ENCODE data around the gene IREB2. TPM values are rescaled to one million over a fixed set of nuclear protein-coding genes. Genes with fewer than 3 reads are reported as not detected.

The IREB2 gene
- total RNA-seq, 1 experiment from 2014 or later: 89.5 TPM

DNA sequence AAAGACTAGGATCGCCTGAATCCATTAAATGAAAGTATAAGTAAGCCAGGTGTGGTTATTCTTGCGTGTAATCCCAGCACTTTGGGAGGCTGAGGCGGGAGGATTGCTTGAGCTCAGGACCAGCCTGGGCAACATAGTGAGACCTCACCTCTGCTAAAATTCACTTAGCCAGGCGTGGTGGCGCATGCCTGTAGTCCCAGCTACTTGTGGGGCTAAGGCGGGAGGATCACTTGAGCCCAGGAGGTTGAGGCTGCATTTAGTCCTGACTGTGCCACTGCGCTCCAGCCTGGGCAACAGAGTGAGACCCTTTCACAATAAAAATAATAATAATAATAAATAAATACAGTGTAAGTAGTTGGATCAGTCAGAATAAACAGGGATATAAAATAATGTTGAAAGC lies 43.9 kb downstream of the IREB2 start (continued):
- TF ChIP-seq, protein P1, sequence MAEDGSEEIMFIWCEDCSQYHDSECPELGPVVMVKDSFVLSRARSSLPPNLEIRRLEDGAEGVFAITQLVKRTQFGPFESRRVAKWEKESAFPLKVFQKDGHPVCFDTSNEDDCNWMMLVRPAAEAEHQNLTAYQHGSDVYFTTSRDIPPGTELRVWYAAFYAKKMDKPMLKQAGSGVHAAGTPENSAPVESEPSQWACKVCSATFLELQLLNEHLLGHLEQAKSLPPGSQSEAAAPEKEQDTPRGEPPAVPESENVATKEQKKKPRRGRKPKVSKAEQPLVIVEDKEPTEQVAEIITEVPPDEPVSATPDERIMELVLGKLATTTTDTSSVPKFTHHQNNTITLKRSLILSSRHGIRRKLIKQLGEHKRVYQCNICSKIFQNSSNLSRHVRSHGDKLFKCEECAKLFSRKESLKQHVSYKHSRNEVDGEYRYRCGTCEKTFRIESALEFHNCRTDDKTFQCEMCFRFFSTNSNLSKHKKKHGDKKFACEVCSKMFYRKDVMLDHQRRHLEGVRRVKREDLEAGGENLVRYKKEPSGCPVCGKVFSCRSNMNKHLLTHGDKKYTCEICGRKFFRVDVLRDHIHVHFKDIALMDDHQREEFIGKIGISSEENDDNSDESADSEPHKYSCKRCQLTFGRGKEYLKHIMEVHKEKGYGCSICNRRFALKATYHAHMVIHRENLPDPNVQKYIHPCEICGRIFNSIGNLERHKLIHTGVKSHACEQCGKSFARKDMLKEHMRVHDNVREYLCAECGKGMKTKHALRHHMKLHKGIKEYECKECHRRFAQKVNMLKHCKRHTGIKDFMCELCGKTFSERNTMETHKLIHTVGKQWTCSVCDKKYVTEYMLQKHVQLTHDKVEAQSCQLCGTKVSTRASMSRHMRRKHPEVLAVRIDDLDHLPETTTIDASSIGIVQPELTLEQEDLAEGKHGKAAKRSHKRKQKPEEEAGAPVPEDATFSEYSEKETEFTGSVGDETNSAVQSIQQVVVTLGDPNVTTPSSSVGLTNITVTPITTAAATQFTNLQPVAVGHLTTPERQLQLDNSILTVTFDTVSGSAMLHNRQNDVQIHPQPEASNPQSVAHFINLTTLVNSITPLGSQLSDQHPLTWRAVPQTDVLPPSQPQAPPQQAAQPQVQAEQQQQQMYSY (CRISPR knock-in tag; IDR thresholded peaks at IDR 0.05): no peak

DNA sequence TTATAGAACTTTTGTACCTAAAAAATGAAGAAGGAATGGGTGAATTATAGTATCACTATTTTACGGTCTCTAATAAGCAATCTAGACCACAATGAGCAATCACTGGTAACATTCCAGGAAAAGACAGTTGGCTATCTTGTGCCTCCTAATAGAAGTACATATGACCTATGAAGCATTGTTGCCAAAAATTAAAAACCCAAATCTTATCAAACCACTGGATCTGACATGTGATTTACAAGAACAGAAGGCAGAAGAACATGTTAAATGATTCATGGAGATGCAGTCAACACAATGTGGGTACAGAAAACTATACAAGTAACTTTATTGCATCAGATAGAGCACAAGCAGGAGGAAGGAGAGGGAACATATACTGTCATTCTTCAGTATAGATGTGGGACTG lies 54.9 kb downstream of the IREB2 start:
- Mint-ChIP-seq H3K27ac (no peak overlapping the region), H3K36me3 (peaks cover 62% of the 10 kb centered on the region), H3K4me1 (no peaks in the 10 kb centered on the region), H3K4me3 (no peak overlapping the region), H3K9me3 (no peaks in the 10 kb centered on the region), H3K27me3 (ENCODE audit: low read depth) (no peaks in the 10 kb centered on the region)
- ChIA-PET POLR2A (no interaction called here), CTCF (no interaction called here)
- ATAC-seq (no peak), DNase-seq (ENCODE audit: low spot score) (no peak)
- TF ChIP-seq ZNF219 (CRISPR knock-in tag; IDR thresholded peaks at IDR 0.05; ENCODE audit: borderline replicate concordance): no peak
- TF ChIP-seq, protein P2, sequence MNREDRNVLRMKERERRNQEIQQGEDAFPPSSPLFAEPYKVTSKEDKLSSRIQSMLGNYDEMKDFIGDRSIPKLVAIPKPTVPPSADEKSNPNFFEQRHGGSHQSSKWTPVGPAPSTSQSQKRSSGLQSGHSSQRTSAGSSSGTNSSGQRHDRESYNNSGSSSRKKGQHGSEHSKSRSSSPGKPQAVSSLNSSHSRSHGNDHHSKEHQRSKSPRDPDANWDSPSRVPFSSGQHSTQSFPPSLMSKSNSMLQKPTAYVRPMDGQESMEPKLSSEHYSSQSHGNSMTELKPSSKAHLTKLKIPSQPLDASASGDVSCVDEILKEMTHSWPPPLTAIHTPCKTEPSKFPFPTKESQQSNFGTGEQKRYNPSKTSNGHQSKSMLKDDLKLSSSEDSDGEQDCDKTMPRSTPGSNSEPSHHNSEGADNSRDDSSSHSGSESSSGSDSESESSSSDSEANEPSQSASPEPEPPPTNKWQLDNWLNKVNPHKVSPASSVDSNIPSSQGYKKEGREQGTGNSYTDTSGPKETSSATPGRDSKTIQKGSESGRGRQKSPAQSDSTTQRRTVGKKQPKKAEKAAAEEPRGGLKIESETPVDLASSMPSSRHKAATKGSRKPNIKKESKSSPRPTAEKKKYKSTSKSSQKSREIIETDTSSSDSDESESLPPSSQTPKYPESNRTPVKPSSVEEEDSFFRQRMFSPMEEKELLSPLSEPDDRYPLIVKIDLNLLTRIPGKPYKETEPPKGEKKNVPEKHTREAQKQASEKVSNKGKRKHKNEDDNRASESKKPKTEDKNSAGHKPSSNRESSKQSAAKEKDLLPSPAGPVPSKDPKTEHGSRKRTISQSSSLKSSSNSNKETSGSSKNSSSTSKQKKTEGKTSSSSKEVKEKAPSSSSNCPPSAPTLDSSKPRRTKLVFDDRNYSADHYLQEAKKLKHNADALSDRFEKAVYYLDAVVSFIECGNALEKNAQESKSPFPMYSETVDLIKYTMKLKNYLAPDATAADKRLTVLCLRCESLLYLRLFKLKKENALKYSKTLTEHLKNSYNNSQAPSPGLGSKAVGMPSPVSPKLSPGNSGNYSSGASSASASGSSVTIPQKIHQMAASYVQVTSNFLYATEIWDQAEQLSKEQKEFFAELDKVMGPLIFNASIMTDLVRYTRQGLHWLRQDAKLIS (CRISPR knock-in tag; IDR thresholded peaks at IDR 0.05; ENCODE audit: borderline replicate concordance): no peak
- TF ChIP-seq FOXK1 (CRISPR knock-in tag; IDR thresholded peaks at IDR 0.05): no peak
- TF ChIP-seq CREB1 (CRISPR knock-in tag; IDR thresholded peaks at IDR 0.05): no peak
- TF ChIP-seq GABPB1 (CRISPR knock-in tag; IDR thresholded peaks at IDR 0.05): no peak
- TF ChIP-seq NFE2L1 (CRISPR knock-in tag; IDR thresholded peaks at IDR 0.05): no peak
- no peak for TF ChIP-seq HMGA2 (CRISPR knock-in tag; IDR thresholded peaks at IDR 0.05)
- TF ChIP-seq, protein P3, sequence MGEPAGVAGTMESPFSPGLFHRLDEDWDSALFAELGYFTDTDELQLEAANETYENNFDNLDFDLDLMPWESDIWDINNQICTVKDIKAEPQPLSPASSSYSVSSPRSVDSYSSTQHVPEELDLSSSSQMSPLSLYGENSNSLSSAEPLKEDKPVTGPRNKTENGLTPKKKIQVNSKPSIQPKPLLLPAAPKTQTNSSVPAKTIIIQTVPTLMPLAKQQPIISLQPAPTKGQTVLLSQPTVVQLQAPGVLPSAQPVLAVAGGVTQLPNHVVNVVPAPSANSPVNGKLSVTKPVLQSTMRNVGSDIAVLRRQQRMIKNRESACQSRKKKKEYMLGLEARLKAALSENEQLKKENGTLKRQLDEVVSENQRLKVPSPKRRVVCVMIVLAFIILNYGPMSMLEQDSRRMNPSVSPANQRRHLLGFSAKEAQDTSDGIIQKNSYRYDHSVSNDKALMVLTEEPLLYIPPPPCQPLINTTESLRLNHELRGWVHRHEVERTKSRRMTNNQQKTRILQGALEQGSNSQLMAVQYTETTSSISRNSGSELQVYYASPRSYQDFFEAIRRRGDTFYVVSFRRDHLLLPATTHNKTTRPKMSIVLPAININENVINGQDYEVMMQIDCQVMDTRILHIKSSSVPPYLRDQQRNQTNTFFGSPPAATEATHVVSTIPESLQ (CRISPR knock-in tag; IDR thresholded peaks at IDR 0.05): no peak
- TF ChIP-seq, protein P4, sequence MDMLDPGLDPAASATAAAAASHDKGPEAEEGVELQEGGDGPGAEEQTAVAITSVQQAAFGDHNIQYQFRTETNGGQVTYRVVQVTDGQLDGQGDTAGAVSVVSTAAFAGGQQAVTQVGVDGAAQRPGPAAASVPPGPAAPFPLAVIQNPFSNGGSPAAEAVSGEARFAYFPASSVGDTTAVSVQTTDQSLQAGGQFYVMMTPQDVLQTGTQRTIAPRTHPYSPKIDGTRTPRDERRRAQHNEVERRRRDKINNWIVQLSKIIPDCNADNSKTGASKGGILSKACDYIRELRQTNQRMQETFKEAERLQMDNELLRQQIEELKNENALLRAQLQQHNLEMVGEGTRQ (CRISPR knock-in tag; IDR thresholded peaks at IDR 0.05): no peak
- no peak for TF ChIP-seq CREM (CRISPR knock-in tag; IDR thresholded peaks at IDR 0.05)
- TF ChIP-seq ZBTB21 (CRISPR knock-in tag; IDR thresholded peaks at IDR 0.05; ENCODE audit: borderline replicate concordance): no peak
- no peak for TF ChIP-seq ETV6 (CRISPR knock-in tag; IDR thresholded peaks at IDR 0.05)
- TF ChIP-seq, protein P5, sequence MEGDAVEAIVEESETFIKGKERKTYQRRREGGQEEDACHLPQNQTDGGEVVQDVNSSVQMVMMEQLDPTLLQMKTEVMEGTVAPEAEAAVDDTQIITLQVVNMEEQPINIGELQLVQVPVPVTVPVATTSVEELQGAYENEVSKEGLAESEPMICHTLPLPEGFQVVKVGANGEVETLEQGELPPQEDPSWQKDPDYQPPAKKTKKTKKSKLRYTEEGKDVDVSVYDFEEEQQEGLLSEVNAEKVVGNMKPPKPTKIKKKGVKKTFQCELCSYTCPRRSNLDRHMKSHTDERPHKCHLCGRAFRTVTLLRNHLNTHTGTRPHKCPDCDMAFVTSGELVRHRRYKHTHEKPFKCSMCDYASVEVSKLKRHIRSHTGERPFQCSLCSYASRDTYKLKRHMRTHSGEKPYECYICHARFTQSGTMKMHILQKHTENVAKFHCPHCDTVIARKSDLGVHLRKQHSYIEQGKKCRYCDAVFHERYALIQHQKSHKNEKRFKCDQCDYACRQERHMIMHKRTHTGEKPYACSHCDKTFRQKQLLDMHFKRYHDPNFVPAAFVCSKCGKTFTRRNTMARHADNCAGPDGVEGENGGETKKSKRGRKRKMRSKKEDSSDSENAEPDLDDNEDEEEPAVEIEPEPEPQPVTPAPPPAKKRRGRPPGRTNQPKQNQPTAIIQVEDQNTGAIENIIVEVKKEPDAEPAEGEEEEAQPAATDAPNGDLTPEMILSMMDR (IDR thresholded peaks at IDR 0.05): no peak
- TF ChIP-seq, protein P6, sequence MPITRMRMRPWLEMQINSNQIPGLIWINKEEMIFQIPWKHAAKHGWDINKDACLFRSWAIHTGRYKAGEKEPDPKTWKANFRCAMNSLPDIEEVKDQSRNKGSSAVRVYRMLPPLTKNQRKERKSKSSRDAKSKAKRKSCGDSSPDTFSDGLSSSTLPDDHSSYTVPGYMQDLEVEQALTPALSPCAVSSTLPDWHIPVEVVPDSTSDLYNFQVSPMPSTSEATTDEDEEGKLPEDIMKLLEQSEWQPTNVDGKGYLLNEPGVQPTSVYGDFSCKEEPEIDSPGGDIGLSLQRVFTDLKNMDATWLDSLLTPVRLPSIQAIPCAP (CRISPR knock-in tag; IDR thresholded peaks at IDR 0.05): no peak
- no peak for TF ChIP-seq TCF7 (CRISPR knock-in tag; IDR thresholded peaks at IDR 0.05; ENCODE audit: low read depth)
- no peak for TF ChIP-seq NFATC4 (CRISPR knock-in tag; IDR thresholded peaks at IDR 0.05)
- TF ChIP-seq, protein P7, sequence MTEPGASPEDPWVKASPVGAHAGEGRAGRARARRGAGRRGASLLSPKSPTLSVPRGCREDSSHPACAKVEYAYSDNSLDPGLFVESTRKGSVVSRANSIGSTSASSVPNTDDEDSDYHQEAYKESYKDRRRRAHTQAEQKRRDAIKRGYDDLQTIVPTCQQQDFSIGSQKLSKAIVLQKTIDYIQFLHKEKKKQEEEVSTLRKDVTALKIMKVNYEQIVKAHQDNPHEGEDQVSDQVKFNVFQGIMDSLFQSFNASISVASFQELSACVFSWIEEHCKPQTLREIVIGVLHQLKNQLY (CRISPR knock-in tag; IDR thresholded peaks at IDR 0.05): no peak
- no peak for TF ChIP-seq JUN (CRISPR knock-in tag; IDR thresholded peaks at IDR 0.05)
- no peak for TF ChIP-seq NFYB (CRISPR knock-in tag; conservative IDR thresholded peaks at IDR 0.05; ENCODE audit: low read depth)

Measured in WTC11 (cell line).